ENCODE measurements around the gene KLHL6.

GRCh38 chr3:183533412-183534132, 21.9 kb downstream of the KLHL6 start:
- TF ChIP-seq FOSL1 (CRISPR knock-in tag; IDR thresholded peaks at IDR 0.05; ENCODE audit: borderline replicate concordance) = no peak
- no peak for TF ChIP-seq XBP1 (CRISPR knock-in tag; IDR thresholded peaks at IDR 0.05)
- no peak for TF ChIP-seq CTCF (CRISPR knock-in tag; IDR thresholded peaks at IDR 0.05)
- TF ChIP-seq EZH2 (conservative IDR thresholded peaks at IDR 0.05; ENCODE audit: low read depth, low read length) = no peak
- no peak for TF ChIP-seq NCOR1 (IDR thresholded peaks at IDR 0.05; ENCODE audit: borderline replicate concordance, low read length)
- TF ChIP-seq SUZ12 (IDR thresholded peaks at IDR 0.05; ENCODE audit: low read depth, low read length) = no peak
- no peak for TF ChIP-seq HMGA1 (CRISPR knock-in tag; conservative IDR thresholded peaks at IDR 0.05)
- no peak for TF ChIP-seq ZNF331 (CRISPR knock-in tag; IDR thresholded peaks at IDR 0.05)
- TF ChIP-seq GTF2F1 (IDR thresholded peaks at IDR 0.05; ENCODE audit: low read length) = no peak
- no peak for TF ChIP-seq ZNF746 (CRISPR knock-in tag; IDR thresholded peaks at IDR 0.05)
- no peak for TF ChIP-seq NFE2L1 (CRISPR knock-in tag; IDR thresholded peaks at IDR 0.05; ENCODE audit: borderline replicate concordance)

Data from HepG2 (cell line).